K562 (cell line): Measurements from ENCODE around the gene UBL5. TPM values are rescaled to one million over a fixed set of nuclear protein-coding genes. Genes with fewer than 3 reads are reported as not detected.

Source experiments
- EHMT2 ChIP-seq: fragments of 450-650 bp; IDR thresholded peaks from 2 replicates; pipeline ENCODE4 v1.6.1; 2018; ENCODE audit warnings: antibody characterized with exemption
- ELF2 ChIP-seq: fragments of 250-450 bp; sonication (Bioruptor Pico); IDR thresholded peaks from 2 replicates; pipeline ENCODE4 v1.5.0; 2021; ENCODE audit warnings: mild to moderate bottlenecking
- EZH2 ChIP-seq: IDR thresholded peaks from 2 replicates; pipeline ENCODE4 v1.6.1; 2012; ENCODE audit warnings: low read depth, mild to moderate bottlenecking, inconsistent platforms, low read length, borderline replicate concordance
- GABPB2 ChIP-seq: fragments of 250-450 bp; sonication (Bioruptor Pico); conservative IDR thresholded peaks from 2 replicates; pipeline ENCODE4 v1.5.1; 2021; ENCODE audit warnings: mild to moderate bottlenecking
- HMGN3 ChIP-seq: IDR thresholded peaks from 2 replicates; pipeline ENCODE4 v1.6.1; 2011; ENCODE audit warnings: borderline replicate concordance, low read depth, mild to moderate bottlenecking, mixed read lengths, low read length; ENCODE audit not compliant: insufficient read length; ENCODE audit errors: extremely low read depth
- KAT8 ChIP-seq: fragments of 450-650 bp; IDR thresholded peaks from 2 replicates; pipeline ENCODE4 v1.6.1; 2016; ENCODE audit warnings: low read depth, mild to moderate bottlenecking
- MTF1 ChIP-seq: fragments of 250-450 bp; sonication (Bioruptor Pico); IDR thresholded peaks from 2 replicates; pipeline ENCODE4 v1.9.0; 2021; ENCODE audit warnings: moderate library complexity, mild to moderate bottlenecking, inconsistent platforms, borderline replicate concordance
- RFX1 ChIP-seq: fragments of 450-650 bp; IDR thresholded peaks from 2 replicates; pipeline ENCODE4 v1.6.1; 2016; ENCODE audit warnings: mild to moderate bottlenecking, moderate library complexity
- RFX5 ChIP-seq: IDR thresholded peaks from 2 replicates; pipeline ENCODE4 v1.6.1; 2011; ENCODE audit warnings: low read depth, mild to moderate bottlenecking, improper control_type of control experiment, low read length
- SETDB1 ChIP-seq: IDR thresholded peaks from one replicate; pipeline ENCODE4 v1.6.1; 2012; ENCODE audit warnings: low read length, control low read depth, inconsistent platforms
- ZBTB40 ChIP-seq, 2 experiments: fragments of 450-650 bp in 1 of 2; sonication (generic) in 1 of 2; formaldehyde crosslinking in 1 of 2; IDR thresholded peaks; 2 replicates each; pipeline versions ENCODE4 v1.7.1 to v1.9.0; 2016 to 2022; ENCODE audit warnings: inconsistent platforms in 1 of 2, mild to moderate bottlenecking in 1 of 2, missing genetic modification reagents in 1 of 2
- ZNF408 ChIP-seq: fragments of 250-450 bp; sonication (Bioruptor Pico); IDR thresholded peaks from 2 replicates; pipeline ENCODE4 v1.4.0; 2020; ENCODE audit warnings: low read depth, mild to moderate bottlenecking, moderate library complexity
- ZNF764 ChIP-seq: fragments of 250-450 bp; sonication (Bioruptor Pico); IDR thresholded peaks from 2 replicates; pipeline ENCODE4 v1.4.0; 2020; ENCODE audit warnings: low read depth, mild to moderate bottlenecking, moderate library complexity
- ZSCAN29 ChIP-seq: fragments of 450-650 bp; IDR thresholded peaks from 2 replicates; pipeline ENCODE4 v1.6.1; 2017
- polyA plus RNA-seq, 8 experiments: library from polyadenylated mRNA; depleted of rRNA in 4 of 8; stranded (reverse) in 5 of 8; unstranded in 3 of 8; fragments of >200 nt; fragmentation: Nextera tagmentation in 2 of 8; fragmentation: Illumina TruSeq in 1 of 8; extraction: Ambion mirVana in 2 of 8; extraction: Trizol in 1 of 8; gene quantifications; 2 replicates each; pipeline versions ENCODE4 v1.2.1 to v1.2.3, GENCODE V29; 2011 to 2014; ENCODE audit warnings: inconsistent platforms in 1 of 8, missing spikeins in 1 of 8
- total RNA-seq, 7 experiments: library from RNA; depleted of rRNA in 6 of 7; stranded (reverse); fragments of >200 nt in 6 of 7; fragmentation: Illumina TruSeq in 2 of 7; extraction: Trizol in 2 of 7; gene quantifications; 2 replicates each; pipeline versions ENCODE4 v1.2.1 to v1.2.3, GENCODE V29; 2011 to 2021; ENCODE audit warnings: low replicate concordance in 1 of 7
- TF ChIP-seq, protein P1 (sequence below): fragments of 450-650 bp; formaldehyde crosslinking; conservative IDR thresholded peaks from 2 replicates; pipeline ENCODE4 v1.4.0; 2022; ENCODE audit warnings: mild to moderate bottlenecking, missing genetic modification characterization
- TF ChIP-seq, protein P2 (sequence below): fragments of 250-450 bp; sonication (Bioruptor Pico); IDR thresholded peaks from 2 replicates; pipeline ENCODE4 v1.4.0; 2020; ENCODE audit warnings: mild to moderate bottlenecking, moderate library complexity, borderline replicate concordance

UBL5 gene
- total and polyA plus RNA-seq, 9 of the 15 experiments (the other 6 are each of a cell fraction or from before 2014, with no cell fraction given), result 410 to 1,266 (median 613) TPM

- TF ChIP-seq, protein P1, sequence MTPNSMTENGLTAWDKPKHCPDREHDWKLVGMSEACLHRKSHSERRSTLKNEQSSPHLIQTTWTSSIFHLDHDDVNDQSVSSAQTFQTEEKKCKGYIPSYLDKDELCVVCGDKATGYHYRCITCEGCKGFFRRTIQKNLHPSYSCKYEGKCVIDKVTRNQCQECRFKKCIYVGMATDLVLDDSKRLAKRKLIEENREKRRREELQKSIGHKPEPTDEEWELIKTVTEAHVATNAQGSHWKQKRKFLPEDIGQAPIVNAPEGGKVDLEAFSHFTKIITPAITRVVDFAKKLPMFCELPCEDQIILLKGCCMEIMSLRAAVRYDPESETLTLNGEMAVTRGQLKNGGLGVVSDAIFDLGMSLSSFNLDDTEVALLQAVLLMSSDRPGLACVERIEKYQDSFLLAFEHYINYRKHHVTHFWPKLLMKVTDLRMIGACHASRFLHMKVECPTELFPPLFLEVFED (CRISPR knock-in tag), result no peak
- TF ChIP-seq ZNF764 (CRISPR knock-in tag) (no peak), ZBTB40 (IDR thresholded peaks at IDR 0.05) (no peak), ZBTB40 (CRISPR knock-in tag; IDR thresholded peaks at IDR 0.05) (no peak), EZH2 (no peak), RFX1 (no peak), ZNF408 (CRISPR knock-in tag) (no peak), ELF2 (CRISPR knock-in tag) (no peak), KAT8 (no peak), RFX5 (no peak), EHMT2 (no peak), MTF1 (CRISPR knock-in tag) (no peak), HMGN3 (no peak), ZSCAN29 (no peak), SETDB1 (no peak), GABPB2 (CRISPR knock-in tag) (no peak)
- TF ChIP-seq, protein P2, sequence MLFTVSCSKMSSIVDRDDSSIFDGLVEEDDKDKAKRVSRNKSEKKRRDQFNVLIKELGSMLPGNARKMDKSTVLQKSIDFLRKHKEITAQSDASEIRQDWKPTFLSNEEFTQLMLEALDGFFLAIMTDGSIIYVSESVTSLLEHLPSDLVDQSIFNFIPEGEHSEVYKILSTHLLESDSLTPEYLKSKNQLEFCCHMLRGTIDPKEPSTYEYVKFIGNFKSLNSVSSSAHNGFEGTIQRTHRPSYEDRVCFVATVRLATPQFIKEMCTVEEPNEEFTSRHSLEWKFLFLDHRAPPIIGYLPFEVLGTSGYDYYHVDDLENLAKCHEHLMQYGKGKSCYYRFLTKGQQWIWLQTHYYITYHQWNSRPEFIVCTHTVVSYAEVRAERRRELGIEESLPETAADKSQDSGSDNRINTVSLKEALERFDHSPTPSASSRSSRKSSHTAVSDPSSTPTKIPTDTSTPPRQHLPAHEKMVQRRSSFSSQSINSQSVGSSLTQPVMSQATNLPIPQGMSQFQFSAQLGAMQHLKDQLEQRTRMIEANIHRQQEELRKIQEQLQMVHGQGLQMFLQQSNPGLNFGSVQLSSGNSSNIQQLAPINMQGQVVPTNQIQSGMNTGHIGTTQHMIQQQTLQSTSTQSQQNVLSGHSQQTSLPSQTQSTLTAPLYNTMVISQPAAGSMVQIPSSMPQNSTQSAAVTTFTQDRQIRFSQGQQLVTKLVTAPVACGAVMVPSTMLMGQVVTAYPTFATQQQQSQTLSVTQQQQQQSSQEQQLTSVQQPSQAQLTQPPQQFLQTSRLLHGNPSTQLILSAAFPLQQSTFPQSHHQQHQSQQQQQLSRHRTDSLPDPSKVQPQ (CRISPR knock-in tag), result no peak
These were observed 19.5 kb downstream of the UBL5 start (continued) for GRCh38 chr19:9847087-9847671.
